ENCODE results near the gene AQP12A.

GRCh38 chr2:240643811-240644150, 47.9 kb upstream of the AQP12A start:
- TF ChIP-seq EZH2 (IDR thresholded peaks at IDR 0.05; ENCODE audit: low read length, unreplicated experiment) (no peak), CTCF (conservative IDR thresholded peaks at IDR 0.05; ENCODE audit: low read depth, low read length) (no peak), EZH2phosphoT487 (IDR thresholded peaks at IDR 0.05; ENCODE audit: borderline replicate concordance, low read length) (no peak)
